Endometrial microvascular endothelial cells (primary cell): Measurements from ENCODE around the gene FUT7. TPM values are rescaled to one million over a fixed set of nuclear protein-coding genes. Genes with fewer than 3 reads are reported as not detected.

Experiments
- in situ Hi-C: cut with HindIII; loops from 2 replicates; pipeline ENCODE4 v1.10.0; 2017; ENCODE audit warnings: low sequenced_read_pairs, low pct_unique_long_range_greater_than_20kb; ENCODE audit errors: inconsistent ontology term
- total RNA-seq: library from RNA; depleted of rRNA; stranded (reverse); fragments of >200 nt; gene quantifications from one replicate; pipeline ENCODE4 v1.2.3, GENCODE V29; 2015; ENCODE audit errors: inconsistent ontology term

FUT7 gene, protein sequence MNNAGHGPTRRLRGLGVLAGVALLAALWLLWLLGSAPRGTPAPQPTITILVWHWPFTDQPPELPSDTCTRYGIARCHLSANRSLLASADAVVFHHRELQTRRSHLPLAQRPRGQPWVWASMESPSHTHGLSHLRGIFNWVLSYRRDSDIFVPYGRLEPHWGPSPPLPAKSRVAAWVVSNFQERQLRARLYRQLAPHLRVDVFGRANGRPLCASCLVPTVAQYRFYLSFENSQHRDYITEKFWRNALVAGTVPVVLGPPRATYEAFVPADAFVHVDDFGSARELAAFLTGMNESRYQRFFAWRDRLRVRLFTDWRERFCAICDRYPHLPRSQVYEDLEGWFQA
- not detected for total RNA-seq

DNA sequence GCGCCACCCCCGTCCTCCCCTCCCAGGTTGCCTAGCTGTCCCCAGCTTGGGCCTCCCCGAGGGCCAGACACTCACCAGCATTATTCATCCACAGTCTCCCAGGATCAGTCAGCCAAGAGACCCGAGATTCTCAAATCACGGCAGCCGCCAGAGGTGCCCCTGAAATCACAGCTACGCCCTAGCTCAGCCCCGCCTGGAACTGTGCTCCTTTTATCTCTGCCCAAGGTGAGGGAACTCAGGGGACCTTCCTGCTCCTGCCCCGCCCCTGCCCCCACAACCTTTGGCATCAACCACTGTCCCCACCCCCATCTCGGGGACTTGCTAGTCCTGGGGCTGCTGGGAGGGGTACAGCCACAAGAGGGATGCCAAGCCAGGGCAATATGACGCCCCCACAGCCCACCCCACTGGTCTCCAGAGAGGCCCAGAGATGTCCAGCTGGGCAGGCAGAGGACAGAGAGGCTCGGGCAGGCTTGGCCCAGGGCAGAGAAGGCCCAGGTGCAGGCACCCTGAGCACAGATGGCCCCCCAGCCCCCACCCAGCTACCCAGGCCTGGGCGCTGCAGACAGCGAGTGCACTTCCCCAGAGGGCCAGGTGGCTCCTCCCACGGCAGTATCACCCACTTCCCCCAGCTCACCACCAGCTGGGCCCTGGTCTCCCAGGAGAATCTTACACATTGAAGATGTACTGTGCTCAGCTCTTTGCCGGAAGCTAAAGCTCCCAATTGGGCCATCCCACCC is at the start of gene FUT7:
FUT7 (minus strand) TSS at position 185 of the 737 bp plus-strand sequence; CDS start at position 88, 97 bp downstream.
- in situ Hi-C loops = no loop called here

DNA sequence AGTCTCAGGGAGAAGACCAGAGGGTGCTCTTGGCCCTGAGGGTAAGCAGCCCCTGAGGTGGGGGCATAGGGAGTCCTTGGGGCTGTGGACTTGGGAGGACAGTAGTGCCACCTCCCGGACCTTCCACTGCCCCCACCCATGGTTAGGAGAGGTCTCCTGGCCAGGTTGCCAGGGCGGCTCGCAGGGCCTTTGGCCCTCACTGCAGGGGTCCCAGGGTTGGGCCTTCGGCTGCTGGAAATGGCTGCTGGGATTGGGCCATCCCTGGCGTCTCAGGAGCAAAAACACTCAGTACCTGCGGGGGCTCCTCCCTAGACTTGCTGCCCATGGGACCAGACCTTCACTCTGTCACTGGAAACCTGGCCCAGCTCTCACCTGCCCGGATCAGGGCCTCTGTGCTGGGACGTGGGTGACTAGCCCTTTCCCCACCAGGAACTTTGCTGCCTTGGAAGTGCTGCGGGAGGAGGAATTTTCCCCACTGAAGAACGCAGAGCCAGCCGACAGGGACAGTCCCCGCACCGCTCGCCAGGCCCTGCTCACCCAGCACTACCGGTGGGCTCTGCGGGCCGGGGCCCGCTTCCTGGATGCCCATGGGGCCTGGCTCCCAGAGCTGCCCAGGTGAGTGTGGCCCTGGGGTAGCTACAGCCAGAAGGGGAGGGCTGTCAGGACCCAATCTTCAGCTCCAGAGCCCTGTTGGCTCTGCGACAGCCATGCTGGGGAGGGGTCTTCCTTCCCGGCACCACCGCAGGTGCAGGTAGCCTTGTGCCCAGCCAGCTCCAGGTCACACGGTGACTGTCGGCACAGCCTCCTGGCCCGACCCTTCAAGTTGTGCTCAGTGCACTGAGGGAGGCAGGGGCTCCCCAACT is 48.6 kb upstream of the FUT7 start:
- in situ Hi-C loops = no loop called here

DNA sequence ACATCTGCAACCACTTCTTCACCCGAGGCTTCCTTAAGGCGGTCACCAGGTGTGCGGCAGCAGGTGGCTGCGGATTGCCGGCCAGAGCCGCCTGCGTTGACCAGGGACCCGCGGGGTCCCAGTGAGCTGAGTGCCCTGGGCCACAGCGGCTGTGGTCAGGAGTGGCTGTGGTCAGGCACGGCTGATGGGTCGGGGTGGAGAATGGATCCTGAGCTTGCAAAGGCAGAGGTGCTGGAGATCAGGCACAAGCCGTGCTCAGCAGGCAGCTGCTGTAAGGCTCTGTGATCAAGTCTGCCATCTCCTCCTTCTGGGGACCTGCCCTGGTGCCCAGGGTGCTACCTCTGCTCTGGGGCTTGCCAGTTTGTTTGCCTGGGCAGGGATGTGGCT is 47.5 kb upstream of the FUT7 start:
- in situ Hi-C loops = no loop called here

DNA sequence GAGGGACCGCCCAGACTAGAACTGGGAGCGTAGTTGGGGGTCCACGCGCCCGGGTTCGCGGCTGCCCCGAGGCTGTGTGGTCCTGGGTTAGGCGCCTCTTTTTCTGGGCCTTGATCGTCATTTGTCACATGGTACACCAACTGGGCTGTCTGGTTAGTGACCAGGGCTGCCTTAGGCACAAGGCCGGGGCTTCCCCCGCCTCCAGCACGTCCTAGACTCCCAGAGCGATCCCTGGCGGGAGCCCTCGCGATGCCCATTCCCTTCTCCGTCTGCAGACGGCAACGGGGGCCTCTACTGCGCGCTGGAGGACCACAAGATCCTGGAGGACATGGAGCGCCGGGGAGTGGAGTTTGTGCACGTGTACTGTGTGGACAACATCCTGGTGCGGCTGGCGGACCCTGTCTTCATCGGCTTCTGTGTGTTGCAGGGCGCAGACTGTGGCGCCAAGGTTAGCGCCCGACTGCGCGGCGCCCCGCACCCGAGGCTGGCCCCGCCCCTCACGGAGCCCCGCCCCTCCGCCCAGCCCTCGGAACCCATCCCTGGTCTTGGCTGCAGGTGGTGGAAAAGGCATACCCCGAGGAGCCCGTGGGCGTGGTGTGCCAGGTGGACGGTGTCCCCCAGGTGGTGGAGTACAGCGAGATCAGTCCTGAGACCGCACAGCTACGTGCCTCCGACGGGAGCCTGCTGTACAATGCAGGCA is 47.0 kb upstream of the FUT7 start:
- in situ Hi-C loops = no loop called here

DNA sequence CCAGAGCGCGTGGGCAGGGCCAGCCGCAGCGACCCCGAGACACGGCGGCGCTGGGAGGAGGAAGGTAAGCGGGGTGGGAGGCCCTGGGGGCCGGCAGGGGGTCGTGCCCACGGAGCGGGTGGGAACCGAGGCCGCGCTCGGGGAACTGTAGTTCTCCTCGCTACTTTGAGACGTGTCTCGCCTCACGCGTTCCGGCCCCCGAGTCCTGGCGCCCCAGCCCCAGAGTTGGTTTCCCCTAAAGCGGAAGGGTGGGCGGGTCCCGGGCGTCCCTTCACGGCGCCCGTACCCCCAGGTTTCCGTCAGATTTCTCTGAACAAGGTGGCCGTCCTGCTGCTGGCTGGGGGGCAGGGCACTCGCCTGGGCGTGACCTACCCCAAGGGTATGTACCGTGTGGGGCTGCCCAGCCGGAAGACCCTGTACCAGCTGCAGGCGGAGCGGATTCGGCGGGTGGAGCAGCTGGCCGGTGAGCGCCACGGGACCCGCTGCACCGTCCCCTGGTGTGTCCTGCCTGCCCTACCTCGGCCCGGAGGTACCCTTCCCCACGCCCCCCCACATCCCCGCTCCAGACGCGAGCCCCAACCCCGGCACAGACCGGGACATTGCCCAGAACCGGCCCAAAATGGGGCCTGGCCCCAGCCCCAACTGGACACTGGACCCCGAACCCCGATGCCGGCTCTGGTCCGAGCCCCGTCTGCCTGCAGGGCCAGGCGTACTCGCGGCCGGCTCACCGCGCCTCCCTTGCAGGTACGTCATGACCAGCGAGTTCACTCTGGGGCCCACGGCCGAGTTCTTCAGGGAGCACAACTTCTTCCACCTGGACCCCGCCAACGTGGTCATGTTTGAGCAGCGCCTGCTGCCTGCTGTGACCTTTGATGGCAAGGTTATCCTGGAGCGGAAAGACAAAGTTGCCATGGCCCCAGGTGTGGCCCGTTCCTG is 46.1 kb upstream of the FUT7 start:
- in situ Hi-C loops = no loop called here

DNA sequence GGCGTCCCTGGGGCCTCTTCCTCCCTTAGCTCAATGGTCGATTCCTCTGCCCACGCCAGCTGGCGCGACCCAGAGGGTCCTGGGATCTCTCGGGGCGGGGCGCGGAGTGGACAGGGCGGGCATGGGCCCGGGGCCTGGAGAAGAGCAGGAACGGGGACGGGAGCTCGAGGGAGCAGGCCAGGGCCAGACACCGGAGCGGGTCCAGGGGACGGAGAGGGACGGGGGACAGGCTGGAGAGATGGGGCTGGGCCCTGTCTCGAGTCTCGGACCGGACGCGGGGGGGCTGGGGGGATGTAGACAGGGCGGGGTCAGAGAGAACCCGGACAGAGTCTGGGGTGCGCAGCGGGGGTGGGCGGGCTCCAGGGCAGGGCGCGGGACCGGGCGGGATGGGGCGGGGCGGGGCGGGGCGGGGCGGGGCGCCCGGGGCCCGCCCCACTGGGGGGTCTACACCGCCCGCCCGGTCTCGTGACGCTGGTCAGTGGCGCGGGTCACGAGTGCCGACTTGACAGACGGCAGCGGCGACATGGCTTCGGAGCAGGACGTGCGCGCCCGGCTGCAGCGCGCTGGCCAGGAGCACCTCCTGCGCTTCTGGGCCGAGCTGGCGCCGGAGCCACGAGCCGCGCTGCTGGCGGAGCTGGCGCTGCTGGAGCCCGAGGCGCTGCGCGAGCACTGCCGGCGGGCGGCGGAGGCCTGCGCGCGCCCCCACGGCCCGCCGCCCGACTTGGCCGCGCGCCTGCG is 45.3 kb upstream of the FUT7 start, which contains the start of gene UAP1L1:
UAP1L1 (plus strand) TSS at position 508 of the 738 bp plus-strand sequence; CDS start at position 524, 16 bp downstream.
- in situ Hi-C loops = no loop called here

DNA sequence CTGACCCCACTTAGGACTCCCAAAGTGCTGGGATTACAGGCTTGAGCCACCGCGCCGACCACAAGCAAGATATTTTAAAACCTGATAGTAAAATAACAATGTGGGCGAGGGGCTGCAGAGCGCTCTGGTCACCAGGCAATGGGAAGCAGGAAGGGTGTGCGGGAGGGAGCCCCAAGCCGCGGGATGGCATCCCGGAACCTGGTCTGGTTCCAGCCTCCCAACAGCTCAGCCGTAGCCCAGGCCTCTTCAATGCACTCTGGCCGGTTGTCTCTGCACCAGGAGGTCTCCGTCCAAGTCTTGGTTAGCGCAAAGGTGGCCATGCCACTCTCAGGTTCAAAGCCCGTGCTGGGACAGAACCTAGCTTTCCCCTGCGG is 44.7 kb upstream of the FUT7 start:
- in situ Hi-C loops = no loop called here

DNA sequence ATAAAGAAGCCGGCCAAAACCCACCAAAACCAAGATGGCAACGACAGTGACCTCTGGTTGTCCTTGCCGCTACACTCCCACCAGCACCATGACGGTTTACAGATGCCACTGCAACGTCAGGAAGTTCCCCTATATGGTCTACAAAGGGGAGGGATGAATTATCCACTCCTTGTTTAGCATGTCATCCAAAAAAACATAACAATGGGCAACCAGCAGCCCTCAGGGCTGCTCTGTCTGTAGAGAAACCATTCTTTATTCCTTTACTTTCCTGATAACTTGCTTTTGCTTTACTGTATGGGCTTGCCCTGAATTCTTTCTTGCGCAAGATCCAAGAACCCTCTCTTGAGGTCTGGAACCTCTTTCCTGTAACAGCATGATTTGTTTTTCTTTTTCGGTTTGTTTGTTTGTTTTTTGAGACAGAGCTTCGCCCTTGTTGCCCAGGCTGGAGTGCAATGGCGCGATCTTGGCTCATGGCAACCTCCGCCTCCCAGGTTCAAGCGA is 43.4 kb upstream of the FUT7 start:
- in situ Hi-C loops = no loop called here

DNA sequence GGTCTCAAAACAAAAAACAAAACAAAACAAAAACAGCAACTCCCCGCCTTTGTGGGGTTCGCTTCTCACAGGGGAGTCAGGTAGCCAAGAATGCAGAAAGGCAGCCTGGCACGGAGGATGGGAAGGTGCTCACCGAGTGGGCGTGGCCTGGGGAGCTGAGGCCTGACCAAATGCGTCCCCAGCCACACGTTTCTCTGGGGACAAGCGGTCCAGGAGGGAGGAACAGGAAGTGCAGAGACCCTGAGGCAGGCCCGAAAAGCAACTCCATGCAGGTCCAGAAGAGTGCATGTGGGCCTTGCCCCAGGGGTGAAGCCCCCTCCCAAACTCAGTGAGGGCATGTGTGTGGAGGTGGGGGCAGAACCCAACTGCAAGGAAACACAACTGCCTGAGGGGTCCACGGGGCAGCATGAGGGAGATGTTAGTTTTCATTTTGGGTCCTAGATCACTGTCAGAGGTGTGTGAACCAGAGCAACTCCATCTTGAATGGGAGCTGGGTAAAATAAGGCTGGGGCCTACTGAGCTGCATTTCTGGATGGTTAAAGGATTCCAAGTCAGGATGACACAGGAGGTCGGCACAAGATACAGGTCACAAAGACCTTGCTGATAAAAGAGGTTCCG is 42.9 kb upstream of the FUT7 start:
- in situ Hi-C loops = no loop called here

DNA sequence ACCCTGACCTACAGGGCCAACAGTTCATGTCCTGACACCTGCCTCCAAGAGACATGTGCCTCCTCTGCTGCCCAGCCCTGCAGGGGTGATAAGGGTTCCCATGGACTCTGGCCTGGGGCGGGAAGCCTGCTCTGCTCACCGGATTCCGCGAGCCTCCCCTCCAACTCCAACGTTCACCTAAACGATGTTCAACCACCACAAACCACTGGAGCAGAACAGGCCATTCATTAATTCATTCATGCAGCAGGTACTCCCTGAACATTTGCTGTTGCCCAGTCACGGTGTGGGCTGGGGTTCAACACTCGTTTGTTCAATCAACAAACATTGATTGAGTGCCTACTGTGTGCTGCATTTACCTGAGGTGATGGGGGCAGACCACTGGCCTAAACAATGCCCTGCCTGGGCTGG is 42.1 kb upstream of the FUT7 start:
- in situ Hi-C loops = no loop called here

DNA sequence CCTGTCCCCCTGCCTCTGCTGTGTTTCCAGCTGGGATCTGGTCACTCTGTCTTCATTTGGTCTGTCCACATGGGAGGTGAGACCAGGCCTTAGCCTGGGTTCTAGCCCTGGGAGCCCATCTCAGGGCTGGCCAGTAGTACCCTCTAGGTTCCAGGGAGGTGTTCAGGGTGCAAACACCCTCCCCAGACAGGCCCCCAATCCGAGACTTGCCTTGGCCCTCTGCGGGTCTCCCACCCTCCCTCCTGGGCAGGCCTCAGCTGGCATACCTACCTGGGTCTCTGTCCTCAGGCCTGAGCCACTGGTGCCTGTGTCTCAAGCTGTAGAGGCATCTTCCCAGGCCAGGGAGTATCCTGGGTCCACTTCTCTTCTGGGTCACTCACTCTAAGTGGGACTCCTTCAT is 39.4 kb upstream of the FUT7 start:
- in situ Hi-C loops = no loop called here

DNA sequence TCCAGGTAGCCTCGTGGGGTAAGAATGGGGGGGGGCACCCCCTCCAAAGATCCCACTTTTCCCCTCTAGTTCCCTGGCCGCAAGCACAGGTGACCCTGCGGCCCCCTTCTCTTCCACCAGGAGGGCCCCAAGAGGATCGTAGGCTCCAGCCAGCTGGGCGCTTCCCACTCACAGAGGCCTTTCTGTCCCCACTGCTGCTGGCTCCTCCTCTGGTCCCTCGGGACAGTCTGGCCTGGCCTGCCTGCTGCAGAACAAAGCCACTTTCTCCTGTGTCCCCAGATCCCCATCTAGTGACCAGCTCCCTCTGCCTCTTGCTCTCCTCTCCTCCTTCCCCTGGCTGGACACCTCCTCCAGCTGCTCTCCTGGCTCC is 39.0 kb upstream of the FUT7 start:
- in situ Hi-C loops = no loop called here

DNA sequence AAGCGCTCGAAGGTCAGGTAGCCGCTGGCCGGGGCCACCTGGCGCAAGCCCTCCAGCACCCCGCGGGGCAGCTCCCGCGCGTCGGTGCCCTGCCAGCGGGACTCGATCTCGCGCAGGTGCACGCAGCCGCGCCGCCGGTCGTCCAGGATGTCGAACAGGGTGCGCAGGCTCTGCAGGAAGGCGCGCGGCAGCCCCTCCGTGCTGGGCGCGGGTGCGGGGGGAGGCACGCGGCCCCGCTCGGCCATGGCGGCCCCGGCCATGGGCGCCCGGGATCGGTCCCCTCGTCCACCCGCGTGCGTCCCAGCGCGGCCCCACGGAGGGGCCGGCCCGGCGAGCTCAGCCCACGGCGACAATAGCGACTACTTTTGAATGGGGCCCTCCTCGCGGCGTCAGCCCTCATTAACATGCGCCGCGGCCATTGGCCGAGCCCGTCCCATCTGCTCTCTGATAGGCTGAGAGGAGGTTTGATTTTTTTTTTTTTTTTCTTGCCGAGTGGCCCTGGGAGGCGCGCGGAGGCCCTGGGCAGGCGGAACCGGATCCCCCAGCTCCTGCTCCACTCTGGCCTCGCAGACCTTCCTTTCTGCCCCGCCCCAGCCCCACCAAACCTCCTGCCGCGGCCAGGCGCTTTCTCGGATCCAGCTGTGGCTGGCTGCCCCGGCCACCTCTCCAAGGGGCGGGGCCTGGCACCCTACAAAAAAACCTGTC is 38.5 kb upstream of the FUT7 start, which contains the start of gene SAPCD2:
SAPCD2 (minus strand) TSS at position 357 of the 705 bp plus-strand sequence; CDS start at position 260, 97 bp downstream.
- in situ Hi-C loops = no loop called here

DNA sequence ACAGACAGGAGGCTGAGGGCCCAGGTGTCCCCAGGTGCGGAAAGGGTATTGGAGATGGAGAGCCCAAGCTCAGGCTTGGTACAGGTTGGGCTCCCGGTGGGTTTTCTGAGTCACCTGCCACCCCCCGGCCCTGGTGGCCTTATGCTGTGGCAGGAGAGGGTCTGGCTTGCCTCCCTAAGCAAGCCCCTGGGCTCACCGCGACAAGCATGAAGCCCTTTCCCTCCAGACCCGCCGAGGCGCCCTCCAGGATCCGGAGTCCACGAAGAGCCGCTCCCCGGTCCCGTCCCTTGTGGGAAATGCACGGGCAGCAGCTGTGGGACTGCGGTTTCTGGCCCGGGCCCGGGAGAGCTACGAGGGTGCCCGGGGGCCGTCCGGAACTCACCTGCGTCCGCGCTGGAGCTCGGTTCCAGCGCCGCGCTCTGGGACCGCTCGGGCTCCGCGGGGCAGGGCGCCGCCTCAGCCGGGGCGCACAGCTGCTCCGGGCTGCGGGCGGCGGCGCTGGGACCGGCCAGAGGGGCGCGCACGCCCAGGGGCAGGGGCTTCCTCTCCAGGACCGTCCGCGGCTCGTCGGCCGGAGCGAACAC is 37.7 kb upstream of the FUT7 start:
- in situ Hi-C loops = no loop called here
